CD14-positive monocyte (primary cell): Measurements from ENCODE around the gene CNTNAP1. TPM values are rescaled to one million over a fixed set of nuclear protein-coding genes. Genes with fewer than 3 reads are reported as not detected.

Experiments used
- DNase-seq, 3 donors: peaks; one replicate each; pipeline ENCODE4 v3.0.0-alpha.2; 2011 to 2022
- H2AFZ ChIP-seq: 2 replicates; pipeline ENCODE4 v1.6.0; 2012; ENCODE audit warnings: mild to moderate bottlenecking, low read depth, low read length, inconsistent platforms; ENCODE audit not compliant: insufficient read depth, poor library complexity, severe bottlenecking
- H3K27ac ChIP-seq, 2 donors: 1 replicate in 1 of 2; 2 replicates in 1 of 2; pipeline ENCODE4 v1.5.1; 2012 to 2013; ENCODE audit warnings: low read length in 2 of 2, control low read depth in 1 of 2, inconsistent platforms in 1 of 2, low read depth in 1 of 2, mild to moderate bottlenecking in 1 of 2
- H3K27me3 ChIP-seq, 2 donors: one replicate each; pipeline versions ENCODE4 v1.6.0 to v1.6.1; 2011 to 2013; ENCODE audit warnings: low read length in 2 of 2; ENCODE audit not compliant: control insufficient read depth in 2 of 2, insufficient read depth in 2 of 2
- H3K36me3 ChIP-seq, 2 donors: replicated peaks in 1 of 2; 1 replicate in 1 of 2; 2 replicates in 1 of 2; pipeline versions ENCODE4 v1.5.1 to v1.6.1; 2012 to 2013; ENCODE audit warnings: low read length in 2 of 2, control low read depth in 1 of 2, inconsistent platforms in 1 of 2, mild to moderate bottlenecking in 1 of 2; ENCODE audit not compliant: insufficient read depth in 2 of 2, control insufficient read depth in 1 of 2
- H3K4me1 ChIP-seq, 2 donors: 1 replicate in 1 of 2; 2 replicates in 1 of 2; pipeline versions ENCODE4 v1.5.1 to v1.6.1; 2012 to 2013; ENCODE audit warnings: low read length in 2 of 2, control low read depth in 1 of 2, inconsistent platforms in 1 of 2, mild to moderate bottlenecking in 1 of 2, moderate library complexity in 1 of 2; ENCODE audit not compliant: insufficient read depth in 2 of 2, control insufficient read depth in 1 of 2
- H3K4me2 ChIP-seq: replicated peaks from 2 replicates; pipeline ENCODE3; 2012; ENCODE audit warnings: low read length, moderate library complexity, mild to moderate bottlenecking; ENCODE audit not compliant: poor library complexity, severe bottlenecking; ENCODE audit errors: extremely low read depth
- H3K4me3 ChIP-seq, 3 experiments: fragments of 200-600 bp in 1 of 3; sonication (generic) in 1 of 3; replicated peaks in 1 of 3; 1 replicate in 2 of 3; 2 replicates in 1 of 3; pipeline ENCODE4 v1.5.1; 2011 to 2013; ENCODE audit warnings: low read length in 3 of 3, mild to moderate bottlenecking in 3 of 3, control low read depth in 2 of 3, low read depth in 2 of 3, inconsistent platforms in 1 of 3, moderate library complexity in 1 of 3
- H3K79me2 ChIP-seq: 2 replicates; pipeline ENCODE4 v1.6.0; 2012; ENCODE audit warnings: mild to moderate bottlenecking, control low read depth, inconsistent platforms, low read length, moderate library complexity; ENCODE audit not compliant: insufficient read depth
- H3K9ac ChIP-seq: 2 replicates; pipeline ENCODE4 v1.6.0; 2017; ENCODE audit warnings: low read length, mild to moderate bottlenecking; ENCODE audit not compliant: insufficient read depth, poor library complexity, severe bottlenecking
- H3K9me3 ChIP-seq, 2 donors: replicated peaks in 1 of 2; 1 replicate in 1 of 2; 2 replicates in 1 of 2; pipeline versions ENCODE4 v1.5.1 to v1.6.1; 2012 to 2013; ENCODE audit warnings: low read length in 2 of 2, control low read depth in 1 of 2; ENCODE audit not compliant: control insufficient read depth in 1 of 2, insufficient read depth in 1 of 2
- H4K20me1 ChIP-seq: 2 replicates; pipeline ENCODE4 v1.6.0; 2012; ENCODE audit warnings: mild to moderate bottlenecking, low read length, control low read depth, moderate library complexity; ENCODE audit not compliant: insufficient read depth
- H3K27ac Mint-ChIP-seq, 7 donors: one replicate each; pipeline ENCODE4 v1.8.0; 2020; ENCODE audit warnings: mild to moderate bottlenecking in 7 of 7, mixed read lengths in 7 of 7, moderate library complexity in 6 of 7, inconsistent platforms in 2 of 7
- H3K27me3 Mint-ChIP-seq, 3 donors: one replicate each; pipeline ENCODE4 v1.8.0; 2021 to 2022; ENCODE audit warnings: low read depth in 3 of 3, mild to moderate bottlenecking in 3 of 3, mixed read lengths in 3 of 3, moderate library complexity in 3 of 3, inconsistent platforms in 1 of 3
- H3K36me3 Mint-ChIP-seq, 2 donors: one replicate each; pipeline ENCODE4 v1.8.0; 2020; ENCODE audit warnings: mixed read lengths in 2 of 2, inconsistent platforms in 1 of 2, mild to moderate bottlenecking in 1 of 2
- H3K4me1 Mint-ChIP-seq: one replicate; pipeline ENCODE4 v1.8.0; 2020; ENCODE audit warnings: mild to moderate bottlenecking, mixed read lengths
- H3K4me3 Mint-ChIP-seq, 2 donors: one replicate each; pipeline ENCODE4 v1.8.0; 2020; ENCODE audit warnings: mild to moderate bottlenecking in 2 of 2, mixed read lengths in 2 of 2, moderate library complexity in 1 of 2
- H3K9me3 Mint-ChIP-seq, 7 donors: one replicate each; pipeline ENCODE4 v1.8.0; 2020 to 2022; ENCODE audit warnings: mixed read lengths in 7 of 7, mild to moderate bottlenecking in 6 of 7, moderate library complexity in 6 of 7, inconsistent platforms in 2 of 7
- CTCF ChIP-seq: fragments of 200-600 bp; IDR thresholded peaks from one replicate; pipeline ENCODE4 v1.8.0; 2022; ENCODE audit warnings: antibody characterized with exemption, mild to moderate bottlenecking
- WGBS: methylation state at CpG from one replicate; pipeline ENCODE4 v1.1.5; 2013; ENCODE audit warnings: missing lambda C conversion rate; ENCODE audit not compliant: insufficient coverage; 5-methylcytosine and 5-hydroxymethylcytosine counted together
- intact Hi-C, 2 donors: fragments of 100-400 bp; cut with micrococcal nuclease; formaldehyde crosslinking; loops; one replicate each; pipeline versions ENCODE4 v1.15.0 to v1.15.1; 2023
- polyA plus RNA-seq, 3 donors: library from polyadenylated mRNA; depleted of rRNA in 1 of 3; unstranded in 2 of 3; stranded (reverse) in 1 of 3; fragments of 300-500 nt in 2 of 3; fragments of >200 nt in 1 of 3; fragmentation: Illumina TruSeq in 2 of 3; gene quantifications; 1 replicate in 2 of 3; 2 replicates in 1 of 3; pipeline ENCODE4 v1.2.3, GENCODE V29; 2012 to 2021

Gene CNTNAP1
- polyA plus RNA-seq, 3 donors: 0.23 to 0.24 TPM; not detected in 1

- Mint-ChIP-seq H3K36me3 (peaks cover 8 to 10% of the 10 kb centered on the region in 2 donors), H3K4me3 (peak overlapping the region; percentile 60 to 84), H3K27ac (peak overlapping the region in 2 of 7 donors; percentile 37 to 66), H3K27me3 (peaks cover 39 to 62% (median 48%) of the 10 kb centered on the region in 3 donors), H3K9me3 (peaks cover 6 to 31% (median 17%) of the 10 kb centered on the region in 7 donors), H3K4me1 (peaks cover 47% of the 10 kb centered on the region)
- Histone ChIP-seq H3K4me1 (peaks cover 42 to 52% of the 10 kb centered on the region in 2 donors), H3K9me3 (peaks cover 6 to 14% of the 10 kb centered on the region in 2 donors), H3K79me2 (no peaks in the 10 kb centered on the region), H3K9ac (no peak overlapping the region), H4K20me1 (no peaks in the 10 kb centered on the region), H3K36me3 (no peaks in the 10 kb centered on the region), H3K4me2 (peak overlapping the region; percentile 45), H2AFZ (no peak overlapping the region), H3K4me3 (peak overlapping the region in 1 of 3 experiments; percentile 42), H3K27me3 (peaks cover 26 to 34% of the 10 kb centered on the region in 2 donors), H3K27ac (no peak overlapping the region)
- WGBS: 2% methylated on average over 32 of the region's 34 CpGs
- no peak for TF ChIP-seq CTCF
- DNase-seq: peak in 1 of 3 donors; percentile 22
- intact Hi-C loops: loop anchor here in 1 of 2 donors (5.0 kb wide), 1 partner anchor 106 kb away; the partner anchor contains the start of gene PSMC3IP
Observed at GRCh38 chr17:42682722-42683403, 532 bp downstream of the CNTNAP1 start.

GRCh38 chr17:42683407-42684034 lies 1.2 kb downstream of the CNTNAP1 start:
- Histone ChIP-seq H3K36me3 (no peaks in the 10 kb centered on the region), H3K9me3 (peaks cover 6 to 14% of the 10 kb centered on the region in 2 donors)

More at GRCh38 chr17:42683407-42684034, 1.2 kb downstream of the CNTNAP1 start:
- 13% methylated on average over 25 of the region's 25 CpGs for WGBS
- intact Hi-C loops: loop anchor here in 1 of 2 donors (5.0 kb wide), 1 partner anchor 106 kb away; the partner anchor contains the start of gene PSMC3IP
- Histone ChIP-seq H3K27ac (no peak overlapping the region), H3K4me1 (peaks cover 39 to 48% of the 10 kb centered on the region in 2 donors), H3K9ac (no peak overlapping the region), H3K79me2 (no peaks in the 10 kb centered on the region), H2AFZ (no peak overlapping the region), H3K4me2 (peak overlapping the region; percentile 3), H3K4me3 (peak overlapping the region in 1 of 3 experiments; percentile 42), H4K20me1 (no peaks in the 10 kb centered on the region), H3K27me3 (peaks cover 26 to 34% of the 10 kb centered on the region in 2 donors)
- Mint-ChIP-seq H3K4me1 (peaks cover 44% of the 10 kb centered on the region), H3K27me3 (peaks cover 39 to 62% (median 48%) of the 10 kb centered on the region in 3 donors), H3K36me3 (peaks cover 8 to 10% of the 10 kb centered on the region in 2 donors), H3K9me3 (peaks cover 6 to 31% (median 17%) of the 10 kb centered on the region in 7 donors), H3K27ac (peak overlapping the region in 1 of 7 donors; percentile 66), H3K4me3 (peak overlapping the region; percentile 60 to 84)
- DNase-seq: no peak
- TF ChIP-seq CTCF: no peak
